HG03060 (cell line): ENCODE results near the gene ADGRA3.

Experiments used
- ATAC-seq: cut with Tn5 transposase; IDR thresholded peaks from one replicate; pipeline ENCODE4 v1.9.1; 2021; ENCODE audit warnings: low read depth, moderate number of reproducible peaks; ENCODE audit not compliant: unreplicated experiment

Gene ADGRA3

DNA sequence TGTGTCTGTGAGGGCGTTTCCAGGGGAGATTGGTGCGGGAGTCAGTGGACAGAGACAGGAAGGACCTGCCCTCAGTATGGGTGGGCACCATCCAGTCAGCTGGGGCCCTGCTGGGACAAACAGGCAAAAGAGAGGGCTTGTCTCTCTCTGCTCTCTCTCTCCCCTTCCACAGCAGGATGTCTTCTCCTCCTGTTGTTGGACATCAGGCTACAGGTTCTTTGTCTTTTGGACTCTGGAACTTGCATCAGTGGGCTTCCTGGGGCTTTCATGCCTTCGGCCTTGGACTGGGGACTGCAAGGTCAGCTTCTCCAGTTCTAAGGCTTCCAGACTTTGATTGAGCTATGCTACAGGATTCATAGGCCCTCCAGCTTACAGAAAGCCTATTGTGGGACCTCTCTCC lies 59.6 kb downstream of the ADGRA3 start:
- ATAC-seq: no peak

DNA sequence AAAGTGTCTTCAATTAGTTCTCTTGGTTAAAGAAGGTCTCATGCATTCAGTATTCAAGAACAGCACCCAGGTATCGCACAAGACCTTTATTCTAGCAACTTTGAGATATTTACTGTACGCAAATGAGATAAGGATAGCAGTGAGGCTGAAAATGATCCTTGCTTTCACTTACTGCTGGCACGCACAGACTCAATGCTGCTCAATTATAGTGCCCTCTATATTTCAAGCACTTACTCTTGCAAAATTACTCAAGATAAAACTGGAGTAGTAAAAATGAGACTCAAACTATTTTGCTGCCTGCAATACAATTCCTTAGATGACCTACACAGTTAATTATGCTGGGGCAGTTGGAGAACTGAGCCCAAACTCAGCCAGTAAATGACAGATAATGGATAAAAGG lies 60.9 kb downstream of the ADGRA3 start:
- ATAC-seq: no peak

DNA sequence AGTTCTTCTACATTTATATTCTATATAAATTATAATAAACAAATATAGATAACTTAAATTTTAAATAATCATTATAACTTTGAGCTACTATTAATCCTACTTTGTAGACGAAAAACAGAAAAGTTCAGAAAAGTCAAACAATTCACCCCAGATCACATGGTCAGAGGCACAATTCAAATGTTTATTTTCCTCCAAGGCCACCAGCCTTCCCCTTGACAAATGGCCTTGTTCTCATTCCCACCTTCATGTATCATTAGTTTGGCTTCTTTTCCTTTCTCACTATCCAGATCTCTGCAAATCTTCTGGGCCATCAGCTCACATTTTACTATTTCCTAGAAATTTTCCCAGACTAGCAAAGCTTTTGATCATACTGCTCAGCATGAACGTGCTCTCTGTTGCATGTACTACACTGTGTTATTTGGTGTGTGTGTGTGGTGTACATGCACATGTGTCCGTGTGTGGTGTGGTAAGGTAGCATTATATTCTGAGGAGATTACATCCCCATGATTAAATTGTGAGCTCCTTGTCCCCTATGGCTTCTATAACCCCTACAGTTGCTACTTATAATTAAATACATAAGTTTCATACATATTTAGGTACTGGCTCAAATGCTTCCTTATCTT lies 61.5 kb downstream of the ADGRA3 start:
- no peak for ATAC-seq

DNA sequence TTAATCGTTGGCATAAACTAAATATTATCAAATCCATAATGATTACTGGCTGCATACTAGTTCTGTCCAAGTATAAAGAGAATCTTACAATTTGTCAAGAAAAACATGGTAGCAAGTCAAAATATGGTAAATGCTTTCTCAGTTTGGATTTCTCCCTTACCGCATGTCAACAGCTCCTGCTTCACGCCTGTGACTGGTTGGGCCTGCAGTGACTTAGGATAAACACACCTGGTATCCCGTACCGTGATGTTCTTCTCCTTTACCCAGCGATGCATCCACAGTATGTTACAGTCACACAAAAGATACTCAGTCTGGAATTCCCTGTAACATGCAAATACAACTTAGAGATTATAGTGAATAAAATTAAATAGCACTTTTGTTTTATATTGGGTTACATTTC lies 71.1 kb downstream of the ADGRA3 start:
- ATAC-seq: no peak

DNA sequence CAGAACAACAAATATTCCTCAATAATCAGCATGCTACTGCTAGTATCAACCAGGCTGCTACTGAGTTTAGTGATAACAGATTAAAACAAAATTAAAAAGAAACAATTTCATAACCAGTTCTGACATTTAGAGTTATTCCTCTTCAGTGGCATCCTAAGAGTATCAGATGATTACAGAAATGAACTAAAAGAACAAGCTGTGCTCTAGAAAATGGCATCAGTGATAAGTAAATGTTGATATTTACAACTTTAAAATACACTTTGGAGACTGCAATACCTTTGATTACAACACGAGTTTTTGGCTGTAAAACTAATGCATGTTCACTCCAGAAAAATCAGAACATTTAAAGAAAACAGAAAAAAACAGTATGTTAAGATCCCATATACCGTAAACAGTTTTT lies 72.9 kb downstream of the ADGRA3 start:
- no peak for ATAC-seq

DNA sequence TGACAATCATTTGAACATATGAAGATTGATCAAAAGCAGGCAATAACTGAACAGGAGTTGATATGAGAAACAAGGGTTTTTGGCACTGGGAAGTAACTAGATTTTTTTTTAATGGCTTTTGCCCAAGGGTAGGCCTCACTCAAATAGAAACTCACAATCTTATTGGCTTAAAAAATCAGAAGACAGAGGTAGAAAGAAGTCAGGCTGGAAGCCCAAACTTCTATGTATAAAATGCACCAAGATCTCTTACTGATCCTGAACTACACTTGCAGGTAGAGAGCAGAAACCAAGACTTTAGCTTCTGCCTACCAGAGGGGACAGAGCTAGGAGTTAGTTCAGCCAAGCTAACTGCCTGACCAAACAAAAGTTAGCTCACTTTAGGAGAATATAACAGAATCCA lies 74.9 kb downstream of the ADGRA3 start:
- ATAC-seq: no peak

DNA sequence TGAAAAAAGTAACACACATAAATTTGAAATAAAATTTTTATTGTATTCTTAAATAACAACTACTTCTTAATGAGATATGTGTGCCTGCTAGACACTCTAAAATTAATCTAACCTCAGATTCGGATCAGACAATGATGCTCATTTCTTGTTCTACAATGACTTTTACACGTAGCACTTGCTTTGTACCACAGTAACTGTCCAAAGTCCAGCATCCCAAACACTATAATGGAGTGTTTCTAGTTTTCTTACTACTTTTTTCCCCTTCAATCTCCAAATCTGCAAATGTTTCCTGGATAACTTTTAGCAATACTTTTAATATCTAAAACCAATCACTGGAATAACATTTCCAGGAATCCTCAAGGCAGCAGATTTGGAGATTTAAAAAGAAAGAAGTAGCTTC lies 75.9 kb downstream of the ADGRA3 start:
- ATAC-seq: no peak

DNA sequence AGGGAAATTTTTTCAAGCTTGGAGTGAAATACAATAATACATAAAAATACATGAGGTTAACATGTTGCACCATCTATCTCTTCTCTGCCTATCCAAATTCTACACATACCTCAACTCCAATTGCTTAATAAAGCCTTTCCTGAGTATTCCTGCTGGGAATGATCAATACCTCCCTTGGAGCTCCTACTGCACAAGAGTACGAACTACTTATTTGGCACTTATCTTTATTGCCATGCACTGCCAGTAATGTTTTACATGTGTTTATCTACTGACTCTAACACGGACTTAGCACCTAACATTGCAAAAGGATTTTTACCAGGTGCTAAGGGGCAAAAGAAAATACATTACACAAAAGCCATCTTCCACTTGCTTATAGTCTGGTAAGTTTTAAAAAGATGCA lies 80.2 kb downstream of the ADGRA3 start:
- ATAC-seq: no peak

DNA sequence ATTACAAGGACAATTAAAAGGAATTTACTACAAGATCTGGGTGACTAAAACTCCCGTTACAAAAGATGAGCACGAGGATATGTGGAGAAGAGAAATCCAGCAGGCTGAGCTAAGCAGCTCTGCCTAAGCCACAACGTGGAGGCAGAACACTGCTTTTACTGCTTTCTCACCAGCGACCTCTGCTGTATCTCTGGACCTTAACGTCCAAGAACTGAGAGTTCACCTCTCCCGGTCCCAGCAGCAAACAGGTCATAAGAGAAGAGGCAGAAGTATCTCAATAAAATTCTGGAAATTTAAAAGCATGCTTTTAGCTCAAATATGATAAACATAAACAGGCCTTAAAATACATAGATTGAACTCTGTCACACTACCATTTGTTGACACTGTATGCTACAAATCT lies 81.0 kb downstream of the ADGRA3 start:
- ATAC-seq: no peak

DNA sequence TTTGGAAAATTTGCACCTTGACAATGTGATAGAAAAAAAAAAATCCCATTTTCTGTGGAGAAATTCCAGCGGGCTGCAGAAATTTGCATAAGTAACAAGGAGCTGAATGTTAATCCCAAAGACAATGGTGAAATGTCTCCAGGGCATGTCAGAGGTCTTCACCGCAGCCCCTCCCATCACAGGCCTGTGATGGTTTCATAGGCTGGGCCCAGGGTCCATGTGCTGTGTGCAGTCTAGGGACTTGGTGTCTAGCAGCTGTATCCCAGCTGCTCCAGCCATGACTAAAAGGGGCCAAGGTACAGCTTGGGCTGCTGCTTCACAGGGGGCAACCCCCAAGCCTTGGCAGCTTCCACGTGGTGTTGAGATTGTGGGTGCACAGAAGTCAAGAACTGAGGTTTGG lies 85.2 kb downstream of the ADGRA3 start:
- ATAC-seq: no peak

DNA sequence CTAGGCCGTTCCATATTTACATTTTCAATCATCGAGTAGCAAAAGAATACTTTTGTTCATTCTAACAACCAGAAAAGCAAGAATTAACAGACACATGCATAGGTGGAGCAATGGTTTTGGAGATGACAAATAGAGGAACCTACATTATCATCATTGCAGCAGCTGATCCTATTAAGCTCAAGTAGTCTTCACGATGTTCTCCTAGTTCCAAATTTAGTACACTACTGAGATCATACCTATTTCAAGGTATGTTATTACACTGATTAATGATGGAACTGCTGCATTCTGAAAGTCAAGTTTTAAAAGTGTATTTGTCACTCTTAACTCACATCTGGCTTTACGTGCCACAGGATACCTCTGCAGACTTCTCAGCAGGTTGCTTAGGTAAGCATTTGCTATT lies 87.4 kb downstream of the ADGRA3 start:
- ATAC-seq: no peak

DNA sequence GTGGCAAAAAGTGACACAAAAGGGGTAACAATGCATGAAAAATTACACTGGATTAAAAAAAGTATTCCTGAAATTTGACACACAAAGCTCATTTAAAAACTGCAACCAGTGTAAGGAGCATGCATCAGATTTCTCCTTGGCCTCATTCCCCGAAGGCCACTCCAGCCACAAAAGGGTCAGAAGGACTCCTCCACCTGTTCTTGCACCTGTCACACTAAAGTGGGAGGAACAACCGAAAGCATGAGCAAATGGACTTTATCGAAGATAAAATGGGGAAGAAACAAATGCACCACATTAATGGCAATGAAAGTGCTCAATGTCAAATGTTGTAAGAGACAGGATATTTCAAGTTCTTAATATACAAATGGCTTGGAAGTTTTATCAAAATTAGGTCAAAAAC lies 88.2 kb downstream of the ADGRA3 start:
- ATAC-seq: no peak

DNA sequence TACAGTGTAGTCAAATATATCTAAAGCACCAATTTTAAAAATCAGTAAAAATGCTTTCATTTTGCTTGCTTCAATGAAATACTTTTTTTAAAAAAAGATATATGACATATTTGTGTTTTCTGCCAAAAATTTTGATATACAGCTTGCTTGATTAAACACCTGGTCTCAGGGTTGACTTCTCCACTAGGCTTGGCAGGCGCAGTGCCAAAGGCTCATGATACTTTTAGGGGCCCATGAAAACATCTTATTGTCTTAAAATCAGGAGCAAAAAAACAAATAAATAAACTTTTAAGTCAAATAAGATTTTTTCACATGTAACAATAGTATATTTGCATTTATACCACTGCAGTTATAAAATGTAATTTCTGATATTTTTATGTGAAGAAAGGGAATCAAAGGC lies 95.6 kb downstream of the ADGRA3 start:
- ATAC-seq: no peak

DNA sequence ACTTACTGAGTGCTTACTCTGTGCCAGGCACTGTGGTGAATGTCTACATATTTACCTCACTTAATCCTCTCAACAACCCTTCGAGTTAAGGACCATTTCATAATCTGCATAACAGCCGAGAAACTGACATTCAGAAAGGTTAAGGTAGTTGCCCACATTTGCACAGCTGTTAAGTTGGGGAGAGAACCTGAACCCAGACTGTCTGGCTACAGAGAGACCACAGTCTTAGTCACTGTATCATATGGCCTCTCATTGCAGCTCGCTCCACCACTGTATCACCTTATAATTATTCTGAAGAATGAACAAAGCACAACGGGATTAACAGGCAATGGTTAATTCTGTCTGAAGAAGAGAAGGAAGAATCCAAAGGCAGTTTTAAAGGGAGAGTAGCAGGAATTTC lies 98.5 kb downstream of the ADGRA3 start:
- no peak for ATAC-seq

DNA sequence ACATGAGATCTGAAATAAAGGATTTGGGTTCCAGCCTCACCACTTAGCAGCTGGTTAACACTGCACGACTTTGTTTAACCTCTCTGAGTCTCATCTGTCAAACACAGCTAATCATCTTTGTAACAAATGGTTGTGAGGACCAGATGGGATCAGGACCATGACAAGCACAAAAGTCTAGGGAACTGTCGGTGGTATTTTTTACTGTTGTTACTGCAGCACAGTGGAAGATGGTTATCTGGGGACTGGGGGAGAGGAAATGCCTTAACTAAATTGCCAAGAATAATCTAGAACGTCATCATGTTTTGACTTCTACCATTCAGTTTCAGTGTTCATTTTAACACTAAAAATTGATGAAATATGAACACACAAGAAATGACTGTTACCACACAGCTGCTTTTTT lies 99.5 kb downstream of the ADGRA3 start:
- no peak for ATAC-seq

DNA sequence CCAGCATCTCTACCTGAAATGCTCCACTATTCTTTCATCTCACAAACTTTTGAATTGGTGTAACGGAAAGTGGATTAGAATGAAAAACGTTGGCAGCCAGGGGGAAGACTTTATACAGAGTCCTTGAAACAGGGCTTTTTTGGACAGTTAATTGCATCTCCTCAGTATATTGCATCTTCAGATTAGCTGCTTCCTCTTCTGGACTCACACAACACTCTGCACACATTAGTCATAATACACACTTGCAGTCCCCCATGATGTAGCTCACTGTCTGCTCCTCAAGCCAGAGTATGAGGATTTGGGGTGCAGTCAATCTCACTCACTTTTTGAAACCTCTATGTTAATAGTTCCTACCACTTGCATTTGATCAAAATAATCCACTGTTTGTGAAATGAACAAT lies 101.0 kb downstream of the ADGRA3 start:
- ATAC-seq: no peak

DNA sequence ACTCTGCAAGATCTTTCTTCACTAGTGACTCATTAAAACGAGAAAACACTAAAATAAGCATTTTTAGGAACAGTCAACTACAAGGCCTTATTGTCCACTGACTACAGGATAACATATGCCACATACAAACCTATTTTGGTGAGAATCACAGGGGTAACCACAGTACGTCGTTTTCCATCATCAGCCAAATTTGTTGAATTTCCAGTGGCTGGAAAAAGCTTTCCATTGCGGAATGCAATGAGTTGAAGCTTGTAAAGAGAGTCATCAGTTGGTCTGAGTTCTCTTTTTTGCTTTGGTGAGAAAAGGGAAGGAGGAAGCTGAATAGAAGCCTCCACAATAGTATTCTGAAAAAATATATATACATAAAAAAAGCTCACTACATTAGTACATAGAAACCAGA lies 102.4 kb downstream of the ADGRA3 start:
- ATAC-seq: no peak

DNA sequence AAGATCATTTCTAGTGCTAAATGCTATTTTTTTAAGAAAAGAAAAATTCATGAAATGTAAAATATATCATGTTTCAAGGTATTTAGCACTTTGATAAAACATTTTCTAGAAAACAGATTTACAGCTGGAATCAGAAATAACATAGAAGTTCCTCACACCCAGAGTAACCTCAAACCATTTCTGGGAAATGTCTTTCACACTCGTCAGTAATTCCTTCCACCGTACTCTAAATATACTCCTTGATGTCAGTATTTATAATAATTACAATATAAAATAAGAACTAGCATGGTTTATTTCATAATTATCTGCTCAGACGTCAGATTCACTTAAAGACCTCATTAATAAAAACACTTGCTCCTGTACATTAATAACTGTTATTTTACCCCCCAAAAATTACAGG lies 103.9 kb downstream of the ADGRA3 start:
- no peak for ATAC-seq

DNA sequence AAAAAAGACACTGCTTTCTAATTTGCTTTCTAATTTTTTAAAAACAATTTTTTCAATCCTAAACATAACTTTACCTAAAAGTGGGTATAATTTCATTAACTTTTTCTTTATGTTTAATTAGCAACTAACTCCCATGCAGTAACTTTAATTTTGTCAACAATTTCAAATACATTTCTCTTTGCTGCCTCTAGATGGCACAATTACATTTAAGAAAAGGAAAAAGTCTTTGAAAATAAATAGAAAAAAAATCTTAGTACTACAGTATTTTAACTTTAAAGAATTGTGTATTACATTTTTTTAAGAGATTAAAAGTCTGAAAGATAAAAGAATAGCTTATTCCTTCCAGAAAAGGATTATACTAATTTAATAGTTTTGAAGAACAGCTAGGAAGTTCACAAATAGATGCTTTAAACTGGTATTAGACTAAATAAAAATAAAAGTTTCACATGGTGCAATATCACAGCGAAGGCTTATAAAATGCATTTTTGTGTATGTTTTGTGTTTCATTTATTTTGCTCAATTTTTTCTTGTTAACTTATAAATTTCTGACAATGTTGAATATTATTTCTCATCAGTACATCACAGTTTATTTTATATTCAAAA lies 105.1 kb downstream of the ADGRA3 start:
- ATAC-seq: no peak

DNA sequence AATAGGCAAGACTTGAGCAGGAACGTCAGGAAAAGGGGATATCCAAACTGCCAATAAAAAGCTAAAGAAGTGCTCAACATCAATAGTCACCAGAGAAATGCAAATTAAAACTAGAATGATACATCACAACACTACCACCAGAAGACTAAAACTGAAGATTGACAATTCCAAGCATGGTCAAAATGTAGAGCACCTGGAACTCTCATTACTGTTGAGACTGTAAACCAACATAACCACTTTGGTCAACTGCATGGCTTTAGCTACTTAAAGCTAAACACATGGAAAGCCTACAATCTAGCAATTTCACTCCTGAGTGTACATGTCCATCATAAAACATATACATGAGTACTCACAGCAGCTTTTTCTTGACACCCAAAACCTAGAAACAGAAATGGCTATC lies 107.4 kb downstream of the ADGRA3 start:
- no peak for ATAC-seq

DNA sequence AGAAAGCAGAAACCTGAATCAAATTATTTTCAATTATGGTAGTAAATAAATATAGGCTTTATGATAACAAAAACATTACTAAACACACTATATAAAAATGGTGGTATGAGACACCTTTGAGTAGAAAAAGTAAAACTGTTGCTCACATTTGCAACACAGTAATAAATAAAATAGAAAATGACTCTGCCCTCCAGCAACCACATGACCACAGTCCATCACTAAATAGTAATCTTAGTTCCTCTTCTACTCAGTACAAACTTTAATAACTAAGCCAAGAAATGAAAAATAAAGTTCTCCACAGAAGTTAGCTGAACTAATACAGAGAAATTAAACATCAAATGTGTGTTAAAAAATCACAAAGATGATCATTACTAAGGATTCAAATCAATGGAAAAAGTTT lies 108.5 kb downstream of the ADGRA3 start:
- no peak for ATAC-seq

DNA sequence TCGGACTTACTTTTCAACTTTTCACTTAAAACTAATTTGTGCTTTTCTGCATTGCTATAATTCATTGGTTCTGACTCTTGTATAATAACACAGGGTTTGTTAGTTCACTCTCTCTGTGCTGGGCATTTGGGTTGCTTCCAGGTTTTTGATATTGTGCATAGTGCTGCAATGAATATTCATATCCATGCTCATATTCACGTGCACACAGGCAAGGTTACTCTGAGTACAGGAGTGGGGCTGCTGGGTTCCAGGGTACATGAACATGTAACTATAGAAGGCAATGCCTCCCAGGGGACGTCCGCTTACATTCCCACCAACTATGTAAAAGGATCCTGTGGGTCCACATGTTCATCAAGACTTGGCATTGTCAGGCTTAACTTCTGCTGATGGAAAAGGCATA lies 117.2 kb downstream of the ADGRA3 start:
- no peak for ATAC-seq

DNA sequence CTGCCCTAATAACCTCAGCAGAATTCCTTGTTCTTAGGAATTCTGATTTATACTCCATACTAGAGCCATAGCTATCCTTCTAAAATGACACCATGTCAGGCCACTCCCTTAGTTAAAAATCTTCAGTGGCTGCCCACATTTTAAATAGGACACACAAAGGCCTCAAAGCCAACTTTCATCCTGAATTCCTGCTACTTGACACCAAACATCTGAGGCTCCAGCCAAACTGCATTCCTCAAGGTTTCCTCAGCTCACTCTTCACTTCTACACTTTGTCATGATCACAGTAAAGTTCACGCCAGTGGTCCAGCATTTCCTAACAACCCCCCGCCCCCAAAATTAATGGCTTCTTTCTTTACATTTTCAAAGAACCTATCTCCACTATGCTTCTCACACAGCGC lies 124.3 kb downstream of the ADGRA3 start:
- ATAC-seq: no peak
